Kidney capillary endothelial cell (primary cell): Measurements from ENCODE around the gene CP.

ENCODE experiments used
- DNase-seq: peaks from one replicate; pipeline ENCODE4 v3.0.0-alpha.2; 2018; ENCODE audit warnings: low spot score

CP gene

DNA sequence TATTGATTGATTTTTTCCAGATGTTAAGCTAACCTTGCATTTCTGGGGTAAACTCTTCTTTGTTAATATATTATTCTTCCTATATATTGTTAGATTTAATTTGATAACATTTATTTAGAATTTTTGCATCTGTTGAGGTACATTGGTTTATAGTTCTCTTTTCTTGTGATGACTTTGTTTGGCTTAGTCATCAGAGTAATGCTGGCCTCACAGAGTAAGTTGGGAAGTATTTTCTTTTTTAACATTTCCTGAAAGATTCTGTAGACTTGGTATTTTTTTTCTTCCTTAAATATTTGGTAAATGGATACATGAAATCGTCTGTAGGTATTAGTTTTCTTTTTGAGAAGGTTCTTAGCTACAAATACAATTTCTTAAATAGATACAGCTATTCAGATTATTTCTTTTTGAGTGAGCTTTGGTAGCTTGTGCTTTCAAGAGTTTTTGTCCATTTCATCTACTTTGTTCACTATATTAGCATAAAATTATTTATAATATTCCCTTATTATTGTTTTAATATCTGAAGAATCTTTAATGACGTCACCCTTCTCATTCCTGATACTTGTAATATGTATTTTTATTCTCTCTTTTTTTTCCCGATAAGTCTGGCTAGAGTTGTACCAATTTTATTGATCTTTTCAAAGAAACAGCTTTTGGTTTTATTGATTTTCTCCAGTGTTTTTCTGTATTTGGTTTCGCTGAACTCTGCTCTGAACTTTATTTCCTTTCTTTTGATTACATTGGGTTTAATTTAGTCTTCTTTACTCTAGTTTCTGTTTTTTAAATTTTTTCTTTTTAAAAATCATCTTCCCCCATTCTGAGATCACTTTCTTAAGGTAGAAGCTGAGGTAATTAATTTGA, 98.7 kb downstream of the CP start:
- no peak for DNase-seq
